Muscle of leg (tissue), 11 donors: ENCODE measurements around the gene CCSER1. TPM values are rescaled to one million over a fixed set of nuclear protein-coding genes. Genes with fewer than 3 reads are reported as not detected.
"Not testable (repeated sequence)": the region's sequence is repeated elsewhere in the genome, so short reads cannot be mapped to it uniquely, and the experiment has no call there.

ENCODE experiments used
- DNase-seq: peaks from one replicate; pipeline ENCODE4 v3.0.0; 2013
- H3K27ac ChIP-seq: one replicate; pipeline ENCODE4 v1.5.1; 2013; ENCODE audit warnings: mild to moderate bottlenecking, low read length, control low read depth
- H3K27me3 ChIP-seq: one replicate; pipeline ENCODE4 v1.6.1; 2013; ENCODE audit warnings: low read length; ENCODE audit not compliant: control insufficient read depth, insufficient read depth
- H3K36me3 ChIP-seq: one replicate; pipeline ENCODE4 v1.6.1; 2013; ENCODE audit warnings: low read length; ENCODE audit not compliant: control insufficient read depth, insufficient read depth
- H3K4me1 ChIP-seq: one replicate; pipeline ENCODE4 v1.6.1; 2013; ENCODE audit warnings: low read length; ENCODE audit not compliant: control insufficient read depth, insufficient read depth
- H3K4me3 ChIP-seq: one replicate; pipeline ENCODE4 v1.5.1; 2013; ENCODE audit warnings: low read length, control low read depth
- H3K9me3 ChIP-seq: replicated peaks from 2 replicates; pipeline ENCODE4 v1.6.1; 2013; ENCODE audit warnings: low read depth, low read length; ENCODE audit not compliant: control insufficient read depth
- WGBS: methylation state at CpG from one replicate; pipeline ENCODE4 v1.1.5; 2013; ENCODE audit warnings: missing lambda C conversion rate; ENCODE audit not compliant: insufficient coverage; 5-methylcytosine and 5-hydroxymethylcytosine counted together
- polyA plus RNA-seq, 8 donors: library from polyadenylated mRNA; unstranded; fragments of 120-200 nt; gene quantifications; one replicate each; pipeline versions ENCODE4 v1.2.1 to v1.2.3, GENCODE V29; 2013; ENCODE audit warnings: inconsistent platforms in 1 of 8, low replicate concordance in 1 of 8; ENCODE audit not compliant: insufficient read length in 8 of 8, insufficient read depth in 1 of 8
- total RNA-seq: library from RNA; stranded (reverse); fragments of 120-200 nt; gene quantifications from one replicate; pipeline ENCODE4 v1.2.4, GENCODE V29; 2013

Gene CCSER1
- total and polyA plus RNA-seq, 9 donors: 0.26 to 1.2 (median 0.41) TPM

DNA sequence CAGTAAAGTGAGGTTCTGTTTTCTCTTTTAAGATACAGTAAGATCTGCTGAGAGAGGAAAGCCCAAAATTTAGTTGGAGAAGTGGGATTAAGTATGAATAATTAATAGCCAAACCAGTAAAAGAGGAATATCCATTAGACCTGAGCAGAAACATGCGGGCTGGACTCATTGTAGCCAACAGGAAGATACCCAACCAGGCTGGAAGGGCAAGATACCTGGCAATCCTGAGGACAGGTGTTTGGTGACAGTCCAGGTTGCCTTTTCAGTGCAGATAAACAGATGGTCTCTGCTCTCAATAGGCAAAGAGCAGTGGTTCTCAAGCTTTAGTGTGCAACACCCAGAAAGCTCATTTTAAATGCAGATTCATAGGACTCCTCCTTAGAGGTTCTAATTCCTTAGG, 1195.8 kb downstream of the CCSER1 start:
- Histone ChIP-seq H3K9me3 (peaks cover 11% of the 10 kb centered on the region), H3K36me3 (no peaks in the 10 kb centered on the region)
- DNase-seq: no peak

DNA sequence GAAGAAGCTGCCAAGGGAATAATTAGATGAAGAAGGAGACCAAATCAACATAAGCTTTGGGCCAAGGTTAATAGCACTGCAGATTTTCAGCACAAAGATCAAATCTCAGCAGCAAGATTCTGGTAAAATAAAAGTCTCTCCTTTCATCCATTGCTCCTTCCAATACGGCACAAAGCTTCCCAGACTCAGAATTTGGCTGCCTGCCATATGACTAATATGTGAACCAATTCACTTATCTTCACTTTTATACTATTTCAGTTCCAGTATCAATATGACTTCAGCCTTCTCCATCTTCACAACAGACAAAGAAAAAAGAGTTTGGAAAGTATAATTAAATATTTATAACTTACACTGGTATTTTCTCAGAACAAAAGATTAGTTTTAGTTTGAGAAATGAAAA, 1198.3 kb downstream of the CCSER1 start:
- no peaks in the 10 kb centered on the region for H3K36me3 ChIP-seq
- 0% methylated on average over 1 of the region's 1 CpG for WGBS
- no peaks in the 10 kb centered on the region for H3K4me1 ChIP-seq
- H3K27me3 ChIP-seq: no peaks in the 10 kb centered on the region
- peaks cover 11% of the 10 kb centered on the region for H3K9me3 ChIP-seq
- H3K27ac ChIP-seq: no peak overlapping the region
- H3K4me3 ChIP-seq: no peak overlapping the region
- peak; percentile 10 for DNase-seq

More for the DNA sequence above, 1195.8 kb downstream of the CCSER1 start:
- Histone ChIP-seq H3K27ac (no peak overlapping the region), H3K27me3 (no peaks in the 10 kb centered on the region), H3K4me3 (no peak overlapping the region), H3K4me1 (no peaks in the 10 kb centered on the region)
- WGBS: 100% methylated on average over 1 of the region's 1 CpG

DNA sequence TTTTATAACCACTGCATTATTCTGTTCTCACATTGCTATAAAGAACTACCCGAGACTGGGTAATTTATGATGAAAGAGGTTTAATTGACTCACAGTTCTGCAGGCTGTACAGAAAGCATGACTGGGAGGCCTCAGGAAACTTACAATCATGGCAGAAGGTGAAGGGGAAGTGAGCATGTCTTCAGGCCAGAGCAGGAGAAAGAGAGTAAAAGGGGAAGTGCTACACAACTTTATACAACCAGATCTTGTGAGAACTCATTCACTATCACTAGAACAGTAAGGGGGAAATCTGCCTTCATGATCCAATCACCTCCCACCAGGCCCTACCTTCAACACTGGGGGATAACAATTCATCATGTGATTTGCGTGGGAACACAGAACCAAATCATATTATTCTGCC, 1199.0 kb downstream of the CCSER1 start:
- not testable (repeated sequence) for DNase-seq, H3K27me3 ChIP-seq, H3K4me1 ChIP-seq, H3K4me3 ChIP-seq, H3K36me3 ChIP-seq, H3K27ac ChIP-seq
- WGBS: 100% methylated on average over 1 of the region's 2 CpGs
- peaks cover 11% of the 10 kb centered on the region for H3K9me3 ChIP-seq

DNA sequence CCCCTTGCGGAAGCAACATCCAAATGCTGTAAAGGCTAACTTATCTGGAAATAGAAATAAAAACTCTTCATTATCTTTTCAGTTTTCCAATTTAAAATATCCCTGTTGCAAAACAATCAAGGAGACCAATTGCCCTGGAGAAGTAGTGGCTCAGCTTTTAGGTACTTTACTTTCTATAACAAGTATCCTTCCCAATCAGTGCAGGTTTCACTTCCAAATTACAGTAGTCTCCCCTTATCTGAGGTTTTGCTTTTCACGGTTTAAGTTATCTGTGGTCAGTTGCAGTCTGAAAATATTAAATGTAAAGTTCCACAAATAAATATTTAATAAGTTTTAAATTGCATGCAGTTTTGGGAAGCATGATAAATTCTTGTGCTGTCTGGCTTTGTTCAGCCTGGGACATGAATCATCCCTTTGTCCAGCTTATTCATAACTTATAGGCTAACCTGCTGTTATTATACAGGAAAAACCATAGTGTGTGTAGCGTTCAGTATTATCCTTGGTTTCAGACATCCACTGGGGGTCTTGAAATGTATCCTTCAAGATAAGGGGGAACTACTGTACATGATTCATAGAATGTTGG, 1203.5 kb downstream of the CCSER1 start:
- H3K27me3 ChIP-seq: no peaks in the 10 kb centered on the region
- no peaks in the 10 kb centered on the region for H3K36me3 ChIP-seq
- DNase-seq: no peak
- no CpG with 5 or more reads among the region's 3 CpGs for WGBS
- H3K4me1 ChIP-seq: no peaks in the 10 kb centered on the region
- no peak overlapping the region for H3K4me3 ChIP-seq
- H3K27ac ChIP-seq: no peak overlapping the region
- H3K9me3 ChIP-seq: peaks cover 11% of the 10 kb centered on the region

DNA sequence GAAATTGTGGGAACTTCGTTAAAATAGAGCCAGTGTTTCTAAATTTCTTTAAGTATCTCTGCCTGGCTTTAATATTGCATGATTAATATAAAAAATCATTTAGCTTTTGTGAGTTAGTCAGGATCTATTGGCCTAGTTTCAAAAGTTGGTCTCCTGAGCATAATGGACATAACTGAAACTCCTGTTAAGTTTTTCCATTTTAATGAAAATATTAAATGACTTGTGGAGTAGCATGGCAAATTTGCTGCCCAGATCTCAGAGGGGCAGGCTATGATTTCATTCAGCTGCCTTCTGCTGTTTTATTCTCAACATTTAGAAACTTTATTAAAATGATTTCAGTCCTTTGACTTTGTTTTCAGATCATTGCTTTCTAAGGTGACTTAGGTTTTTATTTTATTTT, 1213.6 kb downstream of the CCSER1 start:
- no peak overlapping the region for H3K4me3 ChIP-seq
- no peaks in the 10 kb centered on the region for H3K27me3 ChIP-seq
- no peak overlapping the region for H3K27ac ChIP-seq
- no peaks in the 10 kb centered on the region for H3K36me3 ChIP-seq
- H3K4me1 ChIP-seq: no peaks in the 10 kb centered on the region
- peak; percentile 20 for DNase-seq
- H3K9me3 ChIP-seq: no peaks in the 10 kb centered on the region
- no CpG with 5 or more reads among the region's 1 CpG for WGBS

DNA sequence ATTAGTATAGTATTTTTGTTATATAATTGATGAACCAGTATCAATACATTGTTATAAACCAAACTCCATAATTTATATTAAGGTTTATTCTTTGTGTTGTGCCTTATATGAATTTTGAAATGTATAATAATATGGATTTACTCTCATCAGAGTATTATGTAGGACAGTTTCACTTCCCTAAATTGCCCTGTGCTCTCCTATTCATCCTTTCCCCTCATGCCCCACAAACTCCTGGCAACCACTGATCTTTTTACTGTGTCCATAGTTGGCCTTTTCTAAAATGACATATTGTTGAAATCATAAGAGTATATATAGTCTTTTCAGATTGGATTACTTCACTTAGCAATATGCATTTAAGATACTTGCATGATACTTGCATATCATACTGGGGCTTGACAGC, 1218.4 kb downstream of the CCSER1 start:
- Histone ChIP-seq H3K4me3 (no peak overlapping the region), H3K4me1 (no peaks in the 10 kb centered on the region), H3K36me3 (no peaks in the 10 kb centered on the region), H3K27me3 (no peaks in the 10 kb centered on the region), H3K27ac (no peak overlapping the region), H3K9me3 (no peaks in the 10 kb centered on the region)
- no peak for DNase-seq

DNA sequence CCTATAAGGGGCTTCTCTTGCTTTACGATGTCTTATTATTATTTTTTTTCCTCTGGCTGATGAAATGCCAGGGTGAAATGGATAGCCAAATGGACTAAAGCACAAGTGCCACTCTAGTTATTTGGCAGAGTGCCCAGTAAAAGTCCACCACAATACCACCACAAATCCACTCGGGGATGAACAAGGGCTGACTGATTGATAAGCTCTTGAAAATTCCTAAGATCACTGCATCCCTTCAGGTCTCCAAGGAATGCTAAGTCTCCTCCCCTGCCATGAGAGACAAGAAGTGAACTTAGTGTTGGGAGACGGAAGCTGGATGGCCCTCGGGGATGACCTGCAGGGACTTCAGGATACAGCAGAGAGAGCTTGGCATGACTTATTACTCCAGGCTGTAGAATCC, 1229.3 kb downstream of the CCSER1 start:
- not testable (repeated sequence) for H3K4me1 ChIP-seq, H3K4me3 ChIP-seq, H3K27me3 ChIP-seq, DNase-seq, H3K36me3 ChIP-seq, H3K9me3 ChIP-seq, H3K27ac ChIP-seq
- WGBS: 92% methylated on average over 2 of the region's 4 CpGs

DNA sequence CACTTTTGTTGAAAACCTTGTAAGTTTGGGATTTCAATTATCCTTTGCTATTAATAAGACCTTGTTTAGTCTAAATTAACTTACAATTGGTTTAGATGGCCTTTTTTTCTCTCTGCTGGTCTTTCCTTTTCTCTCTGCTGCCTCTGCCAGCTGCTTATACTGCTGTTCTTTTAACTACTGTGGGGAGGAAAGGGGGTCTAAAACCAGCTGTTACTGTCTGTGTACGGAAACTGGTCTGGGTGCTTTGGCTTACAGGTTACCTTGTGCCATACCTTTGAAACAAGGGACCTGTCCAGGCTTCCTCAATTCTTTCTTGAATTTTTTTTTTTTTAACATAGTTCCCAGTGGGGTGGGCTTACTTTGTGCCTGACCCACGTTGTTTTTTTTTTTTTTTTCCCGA, 1230.8 kb downstream of the CCSER1 start:
- not testable (repeated sequence) for DNase-seq, H3K36me3 ChIP-seq, H3K4me1 ChIP-seq, H3K4me3 ChIP-seq, H3K9me3 ChIP-seq, H3K27ac ChIP-seq, H3K27me3 ChIP-seq
- 20% methylated on average over 1 of the region's 3 CpGs for WGBS

DNA sequence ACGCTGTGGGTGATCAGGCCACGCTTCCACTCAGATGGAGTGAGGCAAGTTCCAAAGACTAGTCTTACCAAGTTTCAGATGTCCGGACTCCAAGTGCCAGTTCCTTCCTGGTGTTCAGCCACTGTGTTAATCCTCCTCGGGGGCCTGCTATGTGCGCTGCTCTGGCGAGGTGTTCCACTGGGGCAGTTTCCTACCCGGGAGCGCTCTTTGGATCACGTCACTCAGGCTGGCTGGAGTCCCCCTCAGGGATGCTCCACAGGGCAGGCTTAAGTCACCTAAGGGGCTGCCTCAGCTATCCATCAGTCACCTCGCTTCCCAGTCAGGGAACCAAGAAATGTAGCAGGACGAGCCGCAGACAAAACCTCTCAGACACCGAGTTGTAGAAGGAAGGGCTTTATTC, 1231.4 kb downstream of the CCSER1 start:
- not testable (repeated sequence) for H3K4me1 ChIP-seq, H3K27ac ChIP-seq, H3K4me3 ChIP-seq, DNase-seq, H3K36me3 ChIP-seq, H3K9me3 ChIP-seq, H3K27me3 ChIP-seq
- 82% methylated on average over 9 of the region's 13 CpGs for WGBS

DNA sequence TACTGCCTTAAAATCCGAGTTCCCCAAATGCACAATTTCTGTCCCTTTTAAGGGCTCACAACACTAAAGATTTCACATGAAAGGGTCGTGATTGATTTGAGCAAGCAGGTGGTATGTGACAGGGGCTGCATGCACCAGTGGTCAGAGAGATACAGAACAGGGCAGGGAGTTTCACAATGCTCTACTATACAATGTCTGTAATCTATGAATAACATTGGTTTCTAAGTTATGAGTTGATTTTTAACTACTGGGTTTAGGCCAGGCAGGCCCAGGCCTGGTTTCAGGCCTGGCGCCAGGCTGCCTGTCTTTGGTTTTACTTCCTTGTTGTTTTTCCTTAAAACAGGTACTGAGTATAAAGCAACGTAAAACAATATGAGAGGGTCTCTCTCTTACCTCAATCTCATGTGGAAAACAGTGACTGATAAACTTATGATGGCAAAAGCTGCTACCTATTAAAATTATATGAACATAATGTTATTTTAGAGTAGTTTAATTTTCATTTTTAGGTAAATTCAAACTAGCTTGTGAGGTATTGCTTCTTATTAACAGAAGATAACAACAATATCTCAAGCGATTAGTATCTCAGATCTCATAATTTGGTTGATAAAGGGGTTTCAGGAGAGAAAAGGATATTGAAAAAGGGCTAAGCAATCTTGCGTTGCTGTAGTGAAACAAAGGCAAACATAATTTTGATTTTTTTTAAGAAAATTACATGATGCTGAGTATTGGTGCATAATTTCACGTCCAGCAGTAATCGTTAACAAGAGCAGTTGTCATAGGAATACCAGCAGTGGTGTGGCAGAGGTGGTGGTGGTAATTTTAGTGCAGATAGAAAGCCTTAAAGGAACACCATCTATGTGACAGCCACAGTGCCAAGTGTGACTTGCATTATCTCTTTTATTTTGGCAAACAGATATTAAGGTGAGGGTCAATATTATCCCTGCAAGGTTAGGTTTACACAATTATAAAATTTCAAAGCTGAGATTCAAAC, 1232.1 kb downstream of the CCSER1 start:
- DNase-seq: no peak
- H3K27me3 ChIP-seq: no peaks in the 10 kb centered on the region
- no peaks in the 10 kb centered on the region for H3K36me3 ChIP-seq
- no peak overlapping the region for H3K4me3 ChIP-seq
- H3K9me3 ChIP-seq: no peaks in the 10 kb centered on the region
- 49% methylated on average over 3 of the region's 8 CpGs for WGBS
- no peaks in the 10 kb centered on the region for H3K4me1 ChIP-seq
- no peak overlapping the region for H3K27ac ChIP-seq
